GM18499 (cell line): ENCODE results near the gene ELOA2.
"Not testable (repeated sequence)": the region's sequence is repeated elsewhere in the genome, so short reads cannot be mapped to it uniquely, and the experiment has no call there.

Source experiments
- ATAC-seq: cut with Tn5 transposase; IDR thresholded peaks from one replicate; pipeline ENCODE4 v1.9.1; 2021; ENCODE audit warnings: moderate number of reproducible peaks; ENCODE audit not compliant: insufficient read depth, unreplicated experiment

ELOA2 gene, protein sequence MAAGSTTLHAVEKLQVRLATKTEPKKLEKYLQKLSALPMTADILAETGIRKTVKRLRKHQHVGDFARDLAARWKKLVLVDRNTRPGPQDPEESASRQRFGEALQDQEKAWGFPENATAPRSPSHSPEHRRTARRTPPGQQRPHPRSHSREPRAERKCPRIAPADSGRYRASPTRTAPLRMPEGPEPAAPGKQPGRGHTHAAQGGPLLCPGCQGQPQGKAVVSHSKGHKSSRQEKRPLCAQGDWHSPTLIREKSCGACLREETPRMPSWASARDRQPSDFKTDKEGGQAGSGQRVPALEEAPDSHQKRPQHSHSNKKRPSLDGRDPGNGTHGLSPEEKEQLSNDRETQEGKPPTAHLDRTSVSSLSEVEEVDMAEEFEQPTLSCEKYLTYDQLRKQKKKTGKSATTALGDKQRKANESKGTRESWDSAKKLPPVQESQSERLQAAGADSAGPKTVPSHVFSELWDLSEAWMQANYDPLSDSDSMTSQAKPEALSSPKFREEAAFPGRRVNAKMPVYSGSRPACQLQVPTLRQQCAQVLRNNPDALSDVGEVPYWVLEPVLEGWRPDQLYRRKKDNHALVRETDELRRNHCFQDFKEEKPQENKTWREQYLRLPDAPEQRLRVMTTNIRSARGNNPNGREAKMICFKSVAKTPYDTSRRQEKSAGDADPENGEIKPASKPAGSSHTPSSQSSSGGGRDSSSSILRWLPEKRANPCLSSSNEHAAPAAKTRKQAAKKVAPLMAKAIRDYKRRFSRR

DNA sequence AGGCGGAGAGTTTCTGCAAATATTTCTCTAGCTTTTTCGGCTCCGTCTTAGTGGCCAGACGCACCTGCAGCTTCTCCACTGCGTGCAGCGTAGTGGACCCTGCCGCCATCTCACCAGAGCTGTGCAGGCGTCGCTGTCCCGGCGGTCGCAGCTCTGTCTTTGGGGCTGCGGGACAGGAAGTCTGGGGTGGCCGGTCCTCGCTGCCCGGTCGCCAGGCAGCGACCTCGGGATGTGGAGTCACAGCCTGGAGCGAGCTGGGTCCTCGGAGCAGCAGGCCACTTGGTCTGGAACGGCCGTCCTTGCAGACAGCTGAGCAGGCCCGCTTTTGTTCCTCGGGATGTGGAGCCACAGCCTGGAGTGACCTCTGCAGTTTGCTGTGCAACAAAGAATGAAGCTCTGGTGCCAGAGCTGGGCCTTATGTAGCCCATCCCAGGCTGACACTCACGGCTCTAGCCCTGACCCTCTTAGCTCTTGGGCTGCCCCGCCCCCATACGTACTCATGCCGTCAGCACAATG, at the start of gene ELOA2:
Gene ELOA2 (minus strand): TSS at position 466 of the 516 bp plus-strand sequence. CDS start 357 bp downstream, at position 109.
- no peak for ATAC-seq

DNA sequence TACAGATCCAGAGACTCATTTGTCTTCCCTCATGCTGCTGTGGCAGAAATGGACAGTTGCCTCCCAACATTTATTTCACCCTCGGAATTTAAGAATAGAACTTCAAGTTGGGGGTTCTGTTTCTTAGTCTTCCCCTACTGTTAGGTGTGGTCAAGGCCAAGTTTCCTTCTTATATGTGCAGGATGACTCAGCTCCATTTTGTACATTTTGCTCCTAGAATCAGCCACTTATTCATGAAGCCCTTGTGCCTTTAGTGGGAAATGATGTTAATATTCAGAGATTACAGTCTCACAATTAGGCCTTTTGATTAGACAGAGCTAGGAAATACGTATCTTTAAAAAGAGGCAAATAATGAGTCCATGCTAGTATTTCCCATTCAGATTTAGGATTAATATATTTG, 46.2 kb upstream of the ELOA2 start:
- no peak for ATAC-seq

DNA sequence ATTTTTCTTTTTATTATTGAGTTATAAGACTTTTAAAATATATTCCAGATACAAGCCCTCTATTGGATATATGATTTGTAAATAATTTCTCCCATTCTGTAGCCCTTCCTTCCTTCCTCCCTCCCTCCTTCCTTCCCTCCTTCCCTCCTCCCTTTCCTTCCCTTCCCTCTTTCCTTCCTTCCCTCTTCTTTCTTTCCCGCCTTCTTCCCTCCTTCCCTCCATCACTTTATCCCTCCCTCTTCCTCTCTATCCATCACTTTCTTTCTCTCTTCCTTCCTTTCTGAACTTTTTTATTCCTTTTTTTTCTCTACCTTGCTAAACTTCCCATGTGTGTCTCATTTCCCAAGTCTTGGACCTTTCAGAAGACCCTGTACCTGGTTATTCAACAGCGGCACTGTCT, 45.5 kb upstream of the ELOA2 start:
- no peak for ATAC-seq

DNA sequence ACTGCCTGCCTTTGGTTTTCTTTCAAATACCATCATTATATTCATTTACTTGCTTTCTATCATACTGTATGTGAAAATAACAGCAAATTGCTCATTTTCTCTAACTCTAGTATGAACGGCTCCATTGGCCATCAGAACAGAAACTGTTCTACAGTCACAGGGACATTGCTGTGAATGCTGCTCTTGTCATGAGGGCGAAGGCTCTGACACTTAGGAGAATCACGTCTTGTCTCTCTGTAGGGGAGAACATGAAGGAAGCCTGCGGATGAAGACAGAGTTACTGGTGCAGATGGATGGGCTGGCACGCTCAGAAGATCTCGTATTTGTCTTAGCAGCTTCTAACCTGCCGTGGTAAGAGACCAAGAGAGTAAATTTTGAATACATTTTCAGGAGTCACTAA, 41.7 kb upstream of the ELOA2 start:
- no peak for ATAC-seq

DNA sequence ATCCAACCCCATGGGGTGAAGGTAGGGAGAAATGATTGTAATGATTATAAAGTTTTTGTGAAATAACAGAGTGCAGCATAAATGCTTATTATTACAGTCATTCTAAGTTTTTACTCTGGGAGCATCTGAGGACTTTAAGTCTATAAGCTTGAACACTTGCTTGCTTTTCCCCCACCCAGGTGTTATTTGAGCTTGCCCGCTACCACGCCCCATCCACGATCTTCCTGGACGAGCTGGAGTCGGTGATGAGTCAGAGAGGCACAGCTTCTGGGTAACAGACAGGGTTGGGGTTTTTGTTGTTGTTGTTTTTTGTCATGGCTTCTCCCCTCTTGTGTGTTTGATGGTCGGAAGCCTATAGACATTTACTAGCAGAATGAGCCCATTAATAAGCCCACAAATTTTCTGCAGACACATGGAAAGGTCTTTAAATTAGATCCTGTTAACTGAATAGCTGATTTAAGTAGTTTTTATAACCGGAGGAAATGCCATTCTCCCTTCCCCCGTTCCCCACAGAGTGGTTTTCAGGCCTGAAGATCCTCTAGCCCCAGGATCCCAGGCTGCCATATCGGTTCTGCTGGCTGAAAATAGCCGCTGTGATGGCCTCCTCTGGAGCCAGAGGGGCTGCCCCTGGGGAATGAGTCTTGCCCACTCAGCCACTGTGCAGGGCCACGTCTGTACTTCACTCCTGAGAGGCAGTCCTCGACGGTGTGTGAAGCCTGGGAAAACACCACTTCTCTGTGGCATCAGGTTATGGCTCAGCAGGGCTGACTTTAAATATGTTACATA, 39.9 kb upstream of the ELOA2 start:
- ATAC-seq = no peak

DNA sequence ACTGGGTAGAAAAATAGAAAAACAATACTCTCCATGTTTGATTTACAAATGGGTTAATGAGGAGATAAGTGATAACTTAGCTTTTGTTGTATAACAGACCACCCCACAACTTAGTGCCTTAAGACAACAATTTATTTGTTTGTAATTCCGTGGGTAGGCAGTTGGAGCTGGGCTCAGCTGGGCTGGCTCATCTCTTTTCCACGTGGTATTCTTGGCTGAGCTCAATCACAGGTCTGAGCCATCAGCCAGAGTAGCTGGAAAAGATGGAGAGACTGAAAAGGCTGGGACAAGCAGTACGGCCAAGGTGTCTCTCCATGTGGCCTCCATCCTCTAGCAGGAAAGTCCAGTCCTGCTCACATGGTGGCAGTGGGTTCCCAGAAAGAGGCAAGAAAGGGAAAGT, 32.2 kb upstream of the ELOA2 start:
- no peak for ATAC-seq

DNA sequence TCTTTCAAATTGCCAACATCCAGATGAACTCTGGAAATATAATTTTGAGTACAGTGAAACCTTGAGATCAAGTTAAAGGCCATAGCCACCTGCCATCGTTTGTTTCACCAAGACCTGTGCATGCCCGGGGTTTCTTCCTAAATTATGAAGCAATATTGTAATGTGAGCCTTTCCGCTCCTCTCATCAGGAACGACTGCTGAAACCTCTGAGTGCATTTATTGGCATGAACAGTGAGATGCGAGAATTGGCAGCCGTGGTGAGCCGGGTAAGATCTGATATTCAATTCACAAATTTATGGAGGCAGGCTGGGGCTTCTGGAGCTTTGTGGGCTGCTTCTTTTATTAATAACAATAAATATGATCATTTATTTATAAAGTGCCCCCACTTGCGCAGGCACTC, 27.7 kb upstream of the ELOA2 start:
- ATAC-seq = no peak

DNA sequence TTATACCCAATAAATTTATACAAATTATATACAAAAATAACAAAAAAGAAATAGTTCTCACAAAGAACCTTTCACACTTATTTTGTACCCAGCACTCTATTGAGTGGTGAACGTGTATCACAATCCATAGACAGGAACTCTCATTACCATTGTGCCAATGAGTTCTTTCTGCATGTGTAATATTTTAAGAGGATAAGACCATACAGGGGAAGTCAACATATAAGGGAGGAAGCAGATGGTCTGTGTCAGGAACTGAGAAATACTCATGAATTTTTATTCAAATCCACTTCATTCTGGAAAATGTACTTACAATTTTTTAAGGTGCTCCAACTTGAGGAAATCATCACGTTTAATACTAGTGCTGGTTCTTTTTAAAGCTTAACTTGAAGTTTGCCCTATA, 27.1 kb upstream of the ELOA2 start:
- ATAC-seq = no peak

DNA sequence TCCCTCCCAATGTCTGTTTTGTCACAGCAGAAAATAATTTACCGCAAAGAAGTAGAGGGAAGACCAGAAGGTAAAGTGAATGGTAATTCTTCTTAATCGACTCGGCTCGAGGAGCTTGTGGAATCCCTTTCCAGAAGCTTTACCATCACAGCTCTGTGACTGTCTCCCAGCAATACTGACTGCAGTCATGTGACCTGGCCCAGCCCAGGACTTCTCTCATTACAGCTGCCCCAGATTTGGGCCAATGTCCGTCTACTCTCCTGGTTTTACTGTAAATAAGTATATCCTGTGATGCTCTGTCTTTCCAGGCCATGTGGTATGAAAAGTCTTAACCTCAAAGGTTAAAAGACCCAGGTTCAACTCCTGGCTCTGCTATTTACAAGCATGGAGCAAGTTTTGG, 18.9 kb upstream of the ELOA2 start:
- ATAC-seq = no peak

DNA sequence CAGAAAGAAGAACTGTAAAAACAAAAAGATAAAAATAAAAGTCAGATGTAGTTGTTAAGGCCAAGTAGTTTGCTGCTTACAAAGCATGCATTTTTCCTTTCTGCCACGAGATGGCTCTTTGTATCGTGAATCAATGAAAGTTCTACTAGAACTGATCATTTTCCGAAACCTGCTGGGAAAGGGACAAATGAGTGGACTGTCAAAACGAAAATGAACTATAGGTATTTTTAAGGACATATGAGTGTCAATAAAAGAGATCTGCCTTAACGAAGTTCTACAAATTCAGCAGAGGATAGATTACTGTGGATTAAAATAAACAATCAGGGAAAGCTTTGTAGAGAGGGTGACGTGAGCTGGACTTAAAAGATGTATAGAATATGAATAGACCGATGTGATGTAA, 15.0 kb upstream of the ELOA2 start:
- no peak for ATAC-seq

DNA sequence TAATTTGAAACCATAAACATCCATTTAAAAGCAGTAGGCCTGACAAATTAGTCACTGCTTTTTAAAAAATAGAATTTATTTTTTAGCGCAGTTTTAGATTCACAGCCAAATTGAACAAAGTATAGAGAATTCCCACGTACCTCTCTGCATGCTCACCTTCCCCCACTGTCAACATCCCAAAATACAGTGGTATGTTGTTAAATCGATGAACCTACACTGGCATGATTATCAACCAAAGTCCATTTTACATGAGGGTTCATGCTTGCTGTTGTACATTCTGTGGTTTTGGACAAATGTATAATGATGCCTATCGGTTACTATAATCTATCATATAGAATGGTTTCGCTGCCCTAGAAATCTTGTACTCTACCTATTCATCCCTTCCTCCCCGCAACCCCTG, 5.6 kb upstream of the ELOA2 start:
- ATAC-seq = no peak

DNA sequence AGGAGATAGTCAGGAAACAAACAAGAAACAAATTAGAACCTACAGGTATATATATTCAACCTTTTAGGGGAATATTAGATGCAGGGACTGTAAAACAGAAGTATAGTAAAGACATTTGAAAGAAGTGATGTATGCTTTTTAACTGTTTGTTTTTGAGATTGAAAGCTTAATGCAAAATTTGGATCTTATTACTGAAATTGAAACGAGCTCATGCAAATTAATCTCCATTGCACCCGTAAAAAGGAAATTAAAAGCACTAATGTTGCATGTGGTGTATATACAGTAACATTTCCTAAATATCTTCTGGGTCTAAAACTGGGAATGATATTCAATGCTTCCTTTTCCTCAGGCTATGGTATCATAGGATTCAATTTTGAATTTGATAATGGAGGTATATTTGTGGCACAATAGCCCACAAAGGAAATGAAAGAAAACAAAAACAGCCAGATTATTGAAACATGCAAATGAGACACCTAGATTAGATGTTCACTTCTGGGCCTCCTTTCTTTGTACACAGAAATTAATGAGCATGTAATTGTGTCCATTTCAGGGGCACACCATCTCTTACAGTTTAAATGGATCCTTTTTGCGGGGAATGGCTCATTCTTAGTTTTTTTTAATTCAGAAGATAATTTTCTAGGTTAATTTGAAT, 1.6 kb upstream of the ELOA2 start:
- no peak for ATAC-seq

DNA sequence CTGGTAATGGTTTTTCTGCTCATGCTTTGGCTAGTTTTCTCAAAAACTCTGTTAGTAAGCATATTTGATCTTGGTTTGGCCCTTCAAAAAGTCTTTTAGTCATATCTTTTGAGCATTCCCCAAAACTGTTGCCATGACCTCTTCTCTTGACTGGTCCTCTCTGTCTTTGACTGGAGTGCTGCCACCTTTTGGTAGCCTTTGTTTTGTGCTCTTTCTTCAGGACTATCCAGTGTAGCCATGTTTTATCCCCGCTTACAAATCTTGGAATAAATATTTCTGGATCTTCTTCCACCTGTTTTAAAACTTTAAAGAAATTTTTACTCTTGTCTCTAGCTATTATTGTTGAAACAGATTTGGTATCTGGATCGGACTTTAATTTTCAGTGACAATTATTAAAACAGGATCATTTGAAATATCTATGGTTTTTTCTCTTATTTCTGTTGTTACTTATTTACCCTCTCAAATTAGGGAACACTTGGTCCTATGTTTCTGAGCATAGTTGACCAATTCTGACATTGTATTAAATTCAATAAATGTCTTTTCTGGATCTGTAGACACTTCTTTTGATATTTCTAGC, 965 bp upstream of the ELOA2 start:
- no peak for ATAC-seq

DNA sequence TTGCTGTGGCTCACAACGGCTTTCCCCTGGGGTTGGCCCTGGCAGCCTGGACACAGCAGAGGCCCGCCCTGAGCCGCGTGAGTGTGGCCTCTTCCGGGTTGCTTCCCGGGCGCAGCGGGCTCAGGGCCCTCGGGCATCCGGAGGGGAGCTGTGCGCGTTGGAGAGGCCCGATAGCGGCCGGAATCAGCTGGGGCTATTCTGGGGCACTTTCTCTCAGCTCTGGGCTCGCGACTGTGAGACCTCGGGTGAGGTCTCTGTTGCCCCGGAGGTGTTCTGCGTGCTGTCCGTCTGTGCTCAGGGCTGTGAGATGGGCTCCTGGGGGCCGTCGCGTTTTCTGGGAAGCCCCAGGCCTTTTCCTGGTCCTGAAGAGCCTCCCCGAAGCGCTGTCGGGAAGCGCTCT, 830 bp downstream of the ELOA2 start:
- not testable (repeated sequence) for ATAC-seq

DNA sequence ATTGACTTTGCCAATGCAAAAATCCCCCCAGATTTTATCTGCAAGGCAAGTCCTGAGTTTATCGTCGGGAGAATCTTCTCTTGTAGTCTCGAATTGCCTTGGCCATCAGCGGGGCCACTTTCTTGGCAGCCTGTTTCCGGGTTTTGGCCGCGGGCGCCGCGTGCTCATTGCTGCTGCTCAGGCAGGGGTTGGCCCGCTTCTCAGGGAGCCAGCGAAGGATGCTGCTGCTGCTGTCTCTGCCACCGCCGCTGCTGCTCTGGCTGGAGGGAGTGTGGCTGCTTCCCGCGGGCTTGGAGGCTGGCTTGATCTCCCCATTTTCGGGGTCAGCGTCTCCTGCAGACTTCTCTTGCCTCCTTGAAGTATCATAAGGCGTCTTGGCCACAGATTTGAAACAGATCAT, 2.5 kb downstream of the ELOA2 start:
- ATAC-seq = no peak

DNA sequence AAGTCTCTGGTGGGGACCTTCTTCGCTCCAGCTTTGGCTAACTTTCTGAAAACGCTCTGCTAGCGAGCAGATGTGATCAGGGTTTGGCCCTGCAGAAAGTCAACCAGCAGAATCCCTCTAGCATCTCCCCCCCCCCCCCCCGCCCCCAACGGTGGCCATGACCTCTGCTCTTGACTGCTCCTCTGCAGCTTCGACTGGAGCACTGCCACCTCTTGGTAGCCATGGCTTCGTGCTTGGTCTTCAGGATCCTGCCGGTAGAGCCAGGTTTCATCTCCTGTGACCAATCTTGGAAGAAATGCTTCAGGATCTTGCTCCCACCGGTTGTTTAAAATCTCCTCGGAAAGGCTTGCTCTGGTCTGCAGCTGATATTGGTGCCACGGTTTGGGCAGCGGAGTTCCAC, 4.5 kb downstream of the ELOA2 start:
- not testable (repeated sequence) for ATAC-seq

DNA sequence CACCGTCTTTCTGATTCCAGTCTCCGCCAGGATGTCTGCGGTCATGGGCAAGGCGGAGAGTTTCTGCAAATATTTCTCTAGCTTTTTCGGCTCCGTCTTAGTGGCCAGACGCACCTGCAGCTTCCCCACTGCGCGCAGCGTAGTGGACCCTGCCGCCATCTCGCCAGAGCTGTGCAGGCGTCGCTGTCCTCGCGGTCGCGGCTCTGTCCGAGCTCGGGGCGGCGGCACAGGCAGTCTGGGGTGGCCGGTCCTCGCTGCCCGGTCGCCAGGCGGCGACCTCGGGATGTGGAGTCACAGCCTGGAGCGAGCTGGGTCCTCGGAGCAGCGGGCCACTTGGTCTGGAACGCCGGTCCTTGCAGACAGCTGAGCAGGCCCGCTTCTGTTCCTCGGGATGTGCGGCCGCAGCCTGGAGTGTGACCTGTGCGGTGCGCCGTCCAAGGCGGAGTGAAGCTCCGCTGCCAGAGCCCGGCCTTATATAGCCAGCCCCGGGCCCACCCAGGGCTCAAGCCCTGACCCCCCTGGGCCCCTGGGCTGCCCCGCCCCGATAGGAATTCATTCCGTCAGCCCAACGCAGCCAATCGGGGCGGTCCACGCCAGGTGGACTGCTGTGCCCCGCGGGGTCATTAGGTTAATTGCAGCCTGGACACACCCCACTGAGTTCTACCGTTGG, 5.6 kb downstream of the ELOA2 start:
- ATAC-seq = not testable (repeated sequence)

DNA sequence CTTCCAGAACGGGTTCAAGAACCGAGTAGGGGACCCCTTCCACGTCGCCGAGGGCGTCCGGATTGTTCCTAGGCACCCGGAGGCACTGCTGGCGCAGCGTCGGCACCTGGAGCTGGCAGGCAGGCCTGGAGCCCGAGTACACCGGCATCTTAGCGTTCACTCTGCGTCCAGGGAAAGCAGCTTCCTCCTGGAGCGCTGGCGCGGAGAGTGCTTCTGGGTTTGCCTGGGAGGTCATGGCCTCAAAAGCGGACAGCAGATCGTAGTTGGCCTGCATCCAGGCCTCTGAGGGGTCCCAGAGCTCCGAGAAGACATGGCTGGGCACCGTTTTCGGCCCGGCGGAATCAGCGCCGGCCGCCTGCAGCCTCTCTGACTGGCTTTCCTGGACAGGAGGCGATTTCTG, 6.7 kb downstream of the ELOA2 start:
- not testable (repeated sequence) for ATAC-seq

DNA sequence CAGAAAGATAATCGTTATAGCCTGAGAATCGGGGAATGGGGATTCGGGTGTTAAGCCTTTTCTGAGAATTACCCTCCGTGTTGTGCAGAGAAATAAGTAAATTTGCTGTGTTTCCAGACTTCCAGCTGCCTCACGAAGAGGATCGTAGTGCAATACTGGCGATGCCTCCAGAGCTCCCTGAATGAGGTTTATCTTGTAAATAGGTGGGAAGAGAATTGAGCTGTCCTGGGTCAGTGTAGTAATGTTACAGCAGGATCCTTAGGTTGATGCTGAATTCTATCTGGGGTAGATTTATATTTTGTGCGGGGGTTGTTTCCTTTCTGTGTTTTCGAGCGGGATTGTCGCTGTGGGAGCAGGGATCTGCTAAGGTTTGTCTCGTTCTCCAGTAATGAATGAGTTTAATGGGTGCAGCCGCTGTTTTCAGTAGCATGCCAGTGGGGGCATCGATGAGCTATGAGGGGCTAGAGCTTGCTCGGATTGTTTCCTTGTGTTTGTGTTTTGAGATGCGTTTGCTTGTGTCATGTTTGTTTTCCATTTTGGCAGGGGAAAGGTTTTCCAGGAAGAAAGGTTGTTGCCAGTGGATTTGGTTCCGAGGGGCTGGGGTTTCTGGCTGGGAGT, 9.8 kb downstream of the ELOA2 start:
- ATAC-seq = not testable (repeated sequence)
